Measurements from ENCODE around the gene DSG1.

DSG1 gene

DNA sequence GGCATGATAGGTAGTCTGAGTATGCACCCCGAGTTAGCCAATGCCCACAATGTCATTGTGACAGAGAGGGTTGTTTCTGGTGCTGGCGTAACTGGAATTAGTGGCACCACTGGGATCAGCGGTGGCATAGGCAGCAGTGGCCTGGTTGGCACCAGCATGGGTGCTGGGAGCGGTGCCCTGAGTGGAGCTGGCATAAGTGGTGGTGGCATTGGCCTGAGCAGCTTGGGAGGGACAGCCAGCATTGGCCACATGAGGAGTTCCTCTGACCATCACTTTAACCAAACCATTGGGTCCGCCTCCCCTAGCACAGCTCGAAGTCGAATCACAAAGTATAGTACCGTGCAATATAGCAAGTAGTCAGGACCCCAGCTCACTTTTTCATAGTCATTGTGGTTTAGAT, 37.0 kb downstream of the DSG1 start:
- no peak for DNase-seq

DNA sequence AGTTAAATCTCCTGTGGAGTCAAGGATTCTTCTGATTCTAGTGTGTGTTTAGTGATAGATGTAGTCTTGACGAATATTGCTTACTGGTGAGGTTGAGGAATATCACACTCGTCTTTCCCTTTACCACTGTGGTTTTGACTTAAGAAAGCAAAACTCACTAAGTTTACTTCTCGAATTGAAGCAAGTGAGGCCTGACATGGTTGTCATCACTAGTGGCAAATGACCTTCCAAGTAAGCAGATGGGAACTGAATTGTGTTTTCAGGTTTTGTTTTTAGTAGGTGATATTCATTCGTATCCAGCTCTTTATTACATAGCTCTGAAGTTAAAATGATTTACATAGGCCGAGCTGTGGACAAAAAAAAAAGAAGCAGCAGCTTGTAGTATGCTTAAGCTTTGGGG, 38.1 kb downstream of the DSG1 start:
- no peak for DNase-seq

DNA sequence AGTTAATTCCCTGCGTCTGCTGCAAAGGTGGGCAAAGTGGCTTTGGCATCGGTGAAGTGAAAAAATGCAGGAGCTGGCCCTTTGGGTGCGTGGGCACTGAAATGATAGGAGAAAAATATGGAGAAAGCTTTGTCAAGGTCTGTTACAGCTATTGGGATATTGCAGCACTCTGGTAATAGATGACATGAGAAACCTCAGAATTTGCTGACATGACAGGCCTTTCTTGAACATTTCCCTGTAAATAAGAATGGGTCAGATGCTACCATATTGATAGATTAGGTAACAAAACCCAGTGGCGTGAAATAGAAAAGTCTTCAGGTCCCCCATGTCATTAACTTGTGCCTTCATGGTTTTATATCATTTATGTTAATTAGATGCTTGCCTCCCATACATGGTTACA, 46.2 kb downstream of the DSG1 start:
- no peak for DNase-seq

DNA sequence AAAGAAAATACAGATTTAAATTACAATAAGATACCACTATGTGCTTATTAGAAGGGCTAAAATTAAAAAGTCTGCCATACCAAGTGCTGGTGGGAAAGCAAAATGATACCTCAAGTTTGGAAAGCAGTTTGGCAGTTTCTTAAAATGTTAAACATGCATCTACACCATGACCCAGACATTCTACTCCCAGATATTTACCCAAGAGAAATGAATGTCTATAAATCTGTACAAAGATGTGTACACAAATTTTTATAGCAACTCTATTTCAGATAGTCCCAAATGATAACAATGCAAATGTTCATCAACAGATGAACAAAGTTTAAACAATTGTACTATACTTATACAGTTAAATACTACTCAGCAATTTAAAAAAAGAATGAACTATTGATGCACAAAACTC, 51.5 kb downstream of the DSG1 start:
- DNase-seq: no peak

DNA sequence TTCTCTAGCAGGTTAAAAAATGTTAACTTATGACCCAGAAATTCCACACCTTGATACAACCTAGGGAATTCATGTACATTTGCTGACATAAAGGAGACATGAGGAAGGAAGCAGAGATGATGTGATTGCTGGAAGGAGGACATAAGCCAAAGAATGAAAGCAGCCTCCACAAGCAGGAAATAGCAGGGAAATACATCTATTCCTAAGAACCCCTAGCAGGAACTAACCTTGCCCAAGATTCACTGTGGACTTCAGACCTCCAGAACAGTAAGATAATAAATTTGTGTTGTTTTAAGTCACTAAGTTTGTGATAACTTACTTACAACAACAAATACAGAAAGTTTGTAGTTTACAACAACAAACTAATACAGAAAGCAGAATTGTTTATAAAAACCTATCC, 54.0 kb downstream of the DSG1 start:
- DNase-seq: no peak

DNA sequence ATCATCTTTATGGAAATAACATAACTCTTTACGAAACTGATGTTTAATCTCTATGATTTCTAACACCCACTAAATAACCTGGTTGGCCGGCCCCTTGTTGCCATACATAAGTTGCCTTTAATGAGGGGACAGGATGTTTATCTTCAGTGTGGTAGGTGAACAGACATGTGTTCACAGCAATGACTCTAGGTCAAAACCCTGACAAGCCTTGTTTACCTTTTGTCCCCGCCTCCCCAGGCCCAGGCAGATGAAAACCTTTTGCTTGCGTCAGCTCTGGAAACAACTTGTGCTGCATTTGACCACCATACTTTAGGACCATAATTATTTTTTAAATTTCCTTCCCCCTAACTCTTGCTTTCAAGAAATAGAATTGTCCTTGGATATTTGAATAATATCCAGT, 55.7 kb downstream of the DSG1 start:
- no peak for DNase-seq

DNA sequence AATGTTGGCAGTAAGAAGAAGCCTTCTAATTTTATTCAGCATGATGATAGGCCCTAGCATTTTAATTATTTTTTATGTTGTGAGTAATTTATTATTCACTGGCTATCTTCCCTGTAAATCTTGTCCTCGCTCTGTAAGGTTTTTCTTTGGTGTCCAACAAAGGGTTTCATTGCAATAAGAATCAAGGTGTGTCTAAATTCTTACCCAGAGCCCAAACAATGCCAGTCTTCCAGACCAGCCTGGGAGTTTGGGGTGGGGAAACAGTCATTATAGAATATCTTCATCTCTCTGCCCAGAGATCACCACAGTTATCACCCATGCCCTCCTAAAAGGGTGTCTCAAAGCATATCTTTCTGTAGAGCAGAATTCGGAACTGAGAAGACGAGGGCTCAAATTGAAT, 58.5 kb downstream of the DSG1 start, which contains the start of gene DSG4:
Gene DSG4, plus strand, starts transcription at position 301 of the 400 bp plus-strand sequence. CDS start 135 bp downstream, outside the sequence.
- DNase-seq: no peak

DNA sequence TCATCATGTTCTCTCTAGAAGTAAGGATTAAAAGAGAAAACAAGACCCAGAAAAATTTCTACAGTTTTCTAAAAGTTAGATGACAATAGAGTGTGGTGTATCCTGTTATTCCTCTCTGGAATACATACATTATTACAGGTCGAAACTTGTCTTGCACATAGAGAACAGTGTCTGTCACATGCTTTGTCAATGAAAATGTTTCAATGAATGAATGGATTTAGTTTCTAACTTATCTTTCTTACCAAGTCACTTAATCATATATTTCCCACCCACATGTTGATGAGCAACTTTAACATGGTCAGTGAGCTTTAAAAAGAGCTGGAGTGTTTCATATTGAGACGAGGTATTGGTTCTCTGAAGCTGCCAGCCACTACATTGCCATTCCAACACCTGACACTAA, 63.0 kb downstream of the DSG1 start:
- DNase-seq: no peak

DNA sequence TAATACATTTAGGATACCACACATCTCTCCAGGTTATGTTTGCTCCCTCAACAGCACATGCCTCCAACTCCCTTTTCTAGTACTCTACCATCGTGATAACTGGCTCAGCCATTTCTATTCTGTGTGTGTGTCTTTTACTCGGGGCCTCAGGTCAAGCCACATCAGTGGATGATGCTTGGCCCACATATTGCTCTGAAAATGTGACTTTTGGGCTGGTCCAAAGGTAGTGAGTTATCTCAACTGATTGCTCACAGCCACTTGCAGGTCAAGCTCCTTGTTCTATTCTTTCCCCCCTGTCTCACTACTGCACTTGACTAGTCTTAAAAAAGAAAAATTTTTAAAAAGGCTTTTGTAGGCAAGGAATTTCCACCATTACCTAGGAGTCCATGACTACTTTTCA, 64.1 kb downstream of the DSG1 start:
- no peak for DNase-seq

DNA sequence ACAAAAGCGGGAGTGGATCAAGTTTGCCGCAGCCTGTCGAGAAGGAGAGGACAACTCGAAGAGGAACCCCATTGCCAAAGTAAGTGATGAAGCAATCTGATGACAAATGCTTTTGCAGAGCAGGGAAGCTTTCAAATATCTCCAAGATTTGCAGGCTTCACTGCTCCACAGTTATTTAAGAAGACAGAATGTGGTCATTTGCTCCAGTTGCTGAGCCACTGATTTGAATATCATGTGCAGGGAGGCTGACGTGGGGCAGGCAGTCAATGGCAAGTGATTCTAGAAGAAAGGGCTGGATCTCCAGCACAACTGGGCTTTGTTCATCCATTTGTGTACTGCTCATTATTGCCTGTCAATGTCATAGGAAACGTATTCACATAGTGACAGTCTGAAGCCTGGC, 68.8 kb downstream of the DSG1 start:
- no peak for DNase-seq

DNA sequence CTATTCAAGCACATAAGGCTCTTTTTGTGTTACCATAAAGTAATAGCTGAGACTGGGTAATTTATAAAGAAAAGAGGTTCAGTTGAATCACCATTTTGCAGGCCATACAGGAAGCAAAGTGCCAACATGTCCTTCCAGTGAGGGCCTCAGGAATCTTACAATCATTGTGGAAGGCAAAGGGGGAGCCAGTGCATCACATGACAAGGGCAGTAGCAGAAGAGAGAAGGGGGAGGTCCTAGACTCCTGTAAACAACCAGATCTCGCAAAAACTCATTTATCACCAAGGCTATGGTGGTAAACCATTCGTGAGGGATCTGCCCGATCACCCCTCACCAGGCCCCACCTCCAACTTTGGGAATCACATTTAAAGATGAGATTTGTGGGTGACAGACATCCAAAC, 75.3 kb downstream of the DSG1 start:
- DNase-seq: no peak

DNA sequence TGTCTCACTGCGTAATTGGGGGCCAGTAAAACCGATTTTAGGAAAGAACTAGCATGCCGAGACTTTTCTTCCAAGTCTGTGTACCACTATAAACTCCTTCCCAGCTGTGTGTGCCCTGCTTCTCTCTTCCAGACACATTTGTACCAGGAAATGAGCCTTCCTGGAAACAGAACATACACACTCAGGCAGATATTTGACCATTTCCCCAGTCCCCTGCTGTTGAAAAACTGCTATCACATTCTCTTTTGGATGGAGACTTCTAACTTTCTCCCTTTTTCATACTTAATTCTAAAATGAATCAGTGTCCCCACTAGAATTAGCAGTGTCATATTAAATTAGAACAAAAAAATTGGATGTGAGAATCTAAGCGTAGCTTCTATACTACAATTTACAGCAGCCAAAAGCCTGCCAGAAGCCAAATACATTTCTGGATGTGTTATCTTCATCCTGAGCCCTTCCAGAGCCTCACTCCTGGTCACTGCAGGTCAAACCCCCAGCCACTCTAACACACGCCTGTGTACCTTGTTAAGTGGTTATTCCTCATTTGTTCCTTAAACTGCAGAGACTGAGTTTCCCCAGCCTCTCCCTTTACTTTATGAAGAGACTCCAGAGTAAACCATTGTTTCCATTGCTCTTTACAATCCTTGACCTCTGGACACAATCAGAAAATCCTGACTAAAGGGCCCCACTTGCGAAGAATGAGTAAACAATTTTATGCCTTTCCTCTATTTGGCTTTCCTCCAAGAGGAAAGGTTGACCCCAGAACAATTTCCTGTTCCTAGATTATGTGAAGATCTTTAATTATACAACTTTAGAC, 79.0 kb downstream of the DSG1 start:
- DNase-seq: no peak

DNA sequence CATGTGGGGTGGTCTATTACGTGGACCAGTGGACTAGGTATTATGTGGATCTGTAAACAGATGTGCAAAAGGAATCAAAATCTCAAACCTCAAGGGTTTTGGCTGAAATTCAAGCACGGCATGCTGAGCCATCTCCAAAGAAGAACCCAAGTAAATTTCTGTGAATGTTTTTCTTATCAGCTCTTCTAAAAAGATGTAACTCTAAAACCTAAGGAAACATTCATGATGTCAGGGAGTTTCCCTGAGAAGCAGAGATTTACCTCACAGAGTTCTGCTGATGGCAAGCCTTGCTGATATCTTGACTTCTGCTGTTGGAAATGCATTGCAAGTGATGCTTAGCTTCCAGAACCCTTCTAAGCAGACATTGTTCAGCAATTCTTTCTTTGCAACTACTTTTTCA, 80.2 kb downstream of the DSG1 start:
- DNase-seq: no peak

DNA sequence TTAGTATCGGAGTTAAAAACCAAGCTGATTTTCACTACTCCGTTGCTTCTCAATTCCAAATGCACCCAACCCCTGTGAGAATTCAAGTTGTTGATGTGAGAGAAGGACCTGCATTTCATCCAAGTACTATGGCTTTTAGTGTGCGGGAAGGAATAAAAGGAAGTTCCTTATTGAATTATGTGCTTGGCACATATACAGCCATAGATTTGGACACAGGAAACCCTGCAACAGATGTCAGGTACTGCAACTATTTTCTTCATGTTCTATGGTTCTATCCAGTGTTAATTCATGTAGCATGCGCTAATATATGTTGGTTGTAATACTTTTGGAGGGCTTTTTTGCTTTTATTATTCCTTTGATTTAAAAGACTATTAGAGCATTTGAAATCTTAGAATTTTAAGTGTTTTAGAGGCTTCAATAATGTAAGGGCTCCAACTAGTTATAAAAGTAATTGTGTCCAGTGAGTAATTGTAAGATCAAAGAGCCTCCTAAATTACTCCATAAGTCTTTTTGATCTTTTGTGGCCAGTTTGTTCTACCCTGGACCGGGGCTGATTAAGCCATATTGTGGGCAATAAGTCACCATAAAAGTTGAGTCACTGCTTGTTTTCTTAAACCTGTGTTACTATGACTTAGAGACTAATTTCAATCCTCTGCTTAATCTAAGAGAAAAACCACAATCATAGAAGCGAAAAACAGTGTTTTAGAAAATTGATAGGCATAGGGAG, 81.5 kb downstream of the DSG1 start:
- DNase-seq: no peak

DNA sequence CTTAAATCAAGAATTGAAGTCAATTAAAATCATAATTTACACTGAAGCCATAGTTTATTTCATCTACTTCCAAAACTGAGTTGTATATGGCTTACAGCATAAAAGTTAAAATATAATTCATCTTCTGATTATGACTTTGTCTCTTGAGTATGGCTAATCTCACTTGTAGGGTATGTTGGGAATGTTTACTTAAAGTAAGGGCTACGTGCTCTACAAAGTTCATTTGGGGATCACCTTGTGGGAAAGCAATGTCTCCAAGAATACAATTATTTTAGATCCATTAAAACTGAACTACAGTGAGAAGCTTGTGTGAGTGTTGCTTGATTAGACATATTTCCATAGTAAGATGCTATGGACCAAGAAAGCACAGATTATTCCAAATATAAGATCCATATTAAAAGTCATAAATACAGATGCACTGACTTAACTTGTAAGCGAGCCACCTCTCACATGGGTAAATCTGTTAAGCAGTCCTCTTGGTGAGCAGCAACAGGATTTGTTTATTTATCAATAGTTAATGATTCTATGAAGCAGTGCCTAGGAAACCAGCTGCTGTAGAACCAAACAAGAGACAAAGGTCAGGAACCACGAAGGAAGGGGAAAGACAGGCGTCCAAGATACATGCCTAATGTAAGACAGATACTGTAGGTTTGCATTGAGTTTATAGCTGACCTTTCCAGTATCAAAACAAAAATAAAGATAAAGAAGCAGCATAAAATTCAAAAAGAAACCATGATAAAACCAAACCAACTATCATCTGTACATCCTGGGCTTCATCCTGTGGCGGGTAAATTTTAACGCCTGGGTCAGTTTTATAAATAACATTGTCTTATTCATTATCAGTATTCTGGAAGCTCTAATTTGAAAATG, 83.4 kb downstream of the DSG1 start:
- DNase-seq: no peak

DNA sequence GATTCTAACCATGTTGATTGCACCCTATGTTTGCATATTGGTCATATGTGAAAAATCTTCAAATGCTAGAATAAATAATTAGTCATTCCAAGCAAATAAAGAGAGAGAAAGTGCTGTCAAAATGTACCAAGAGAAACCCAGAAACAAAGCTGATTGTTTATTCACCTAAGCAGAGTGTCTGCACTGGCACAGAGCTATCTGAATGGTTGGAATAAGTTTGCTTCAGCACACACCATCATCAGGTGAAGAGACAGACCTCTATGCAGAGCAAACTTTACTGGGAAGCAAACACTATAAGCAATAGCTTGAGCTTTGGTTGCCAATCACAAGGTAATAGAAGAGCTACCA, 84.0 kb downstream of the DSG1 start:
- no peak for DNase-seq

DNA sequence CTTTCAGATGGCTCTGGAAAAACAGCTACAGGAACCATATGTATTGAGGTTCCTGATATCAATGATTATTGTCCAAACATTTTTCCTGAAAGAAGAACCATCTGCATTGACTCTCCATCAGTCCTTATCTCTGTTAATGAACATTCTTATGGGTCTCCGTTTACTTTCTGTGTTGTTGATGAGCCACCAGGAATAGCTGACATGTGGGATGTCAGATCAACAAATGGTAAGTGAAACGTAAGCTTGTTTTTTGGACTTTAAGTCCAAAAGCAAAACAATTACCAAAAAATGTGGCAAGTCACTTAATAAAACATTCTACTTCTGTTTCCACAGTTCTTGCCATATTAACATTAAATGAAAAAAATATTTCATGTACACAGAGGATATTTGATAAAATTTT, 85.4 kb downstream of the DSG1 start:
- no peak for DNase-seq
